K562 (cell line): ENCODE results near the gene MICAL2. TPM values are rescaled to one million over a fixed set of nuclear protein-coding genes. Genes with fewer than 3 reads are reported as not detected.

Experiments used
- ARID1B ChIP-seq: fragments of 450-650 bp; IDR thresholded peaks from 2 replicates; pipeline ENCODE4 v1.6.1; 2016; ENCODE audit warnings: antibody characterized with exemption, mild to moderate bottlenecking, inconsistent platforms
- BRD9 ChIP-seq: fragments of 450-650 bp; IDR thresholded peaks from 2 replicates; pipeline ENCODE4 v1.6.1; 2018; ENCODE audit warnings: low read depth; ENCODE audit not compliant: partially characterized antibody
- CBFA2T2 ChIP-seq: fragments of 450-650 bp; conservative IDR thresholded peaks from 2 replicates; pipeline ENCODE4 v1.6.1; 2017; ENCODE audit warnings: mild to moderate bottlenecking
- CREB1 ChIP-seq, 2 experiments: sonication (generic) in 1 of 2; formaldehyde crosslinking in 1 of 2; IDR thresholded peaks; 2 replicates each; pipeline versions ENCODE4 v1.6.1 to v1.8.0; 2012 to 2022; ENCODE audit warnings: inconsistent platforms in 1 of 2, mild to moderate bottlenecking in 1 of 2, missing genetic modification reagents in 1 of 2, moderate library complexity in 1 of 2
- EZH2 ChIP-seq: IDR thresholded peaks from 2 replicates; pipeline ENCODE4 v1.6.1; 2012; ENCODE audit warnings: low read depth, mild to moderate bottlenecking, inconsistent platforms, low read length, borderline replicate concordance
- MAFF ChIP-seq: IDR thresholded peaks from 2 replicates; pipeline ENCODE4 v1.6.1; 2012; ENCODE audit warnings: low read length, improper control_type of control experiment
- SMAD4 ChIP-seq: fragments of 250-450 bp; sonication (Bioruptor Pico); conservative IDR thresholded peaks from 2 replicates; pipeline ENCODE4 v1.8.0; 2021; ENCODE audit warnings: inconsistent platforms, mild to moderate bottlenecking, moderate library complexity
- SMARCA4 ChIP-seq: fragments of 450-650 bp; IDR thresholded peaks from 2 replicates; pipeline ENCODE4 v1.6.1; 2016
- ZNF133 ChIP-seq: fragments of 250-450 bp; sonication (Bioruptor Pico); IDR thresholded peaks from 2 replicates; pipeline ENCODE4 v1.4.0; 2020; ENCODE audit warnings: mild to moderate bottlenecking
- ZNF263 ChIP-seq: sonication (generic); formaldehyde crosslinking; IDR thresholded peaks from 2 replicates; pipeline ENCODE4 v1.8.0; 2022; ENCODE audit warnings: mild to moderate bottlenecking, missing genetic modification reagents, borderline replicate concordance
- polyA plus RNA-seq, 8 experiments: library from polyadenylated mRNA; depleted of rRNA in 4 of 8; stranded (reverse) in 5 of 8; unstranded in 3 of 8; fragments of >200 nt; fragmentation: Nextera tagmentation in 2 of 8; fragmentation: Illumina TruSeq in 1 of 8; extraction: Ambion mirVana in 2 of 8; extraction: Trizol in 1 of 8; gene quantifications; 2 replicates each; pipeline versions ENCODE4 v1.2.1 to v1.2.3, GENCODE V29; 2011 to 2014; ENCODE audit warnings: inconsistent platforms in 1 of 8, missing spikeins in 1 of 8
- total RNA-seq, 7 experiments: library from RNA; depleted of rRNA in 6 of 7; stranded (reverse); fragments of >200 nt in 6 of 7; fragmentation: Illumina TruSeq in 2 of 7; extraction: Trizol in 2 of 7; gene quantifications; 2 replicates each; pipeline versions ENCODE4 v1.2.1 to v1.2.3, GENCODE V29; 2011 to 2021; ENCODE audit warnings: low replicate concordance in 1 of 7
- TF ChIP-seq, protein P1 (sequence below): IDR thresholded peaks from 2 replicates; pipeline ENCODE4 v1.6.1; 2012; ENCODE audit warnings: low read depth, low read length, improper control_type of control experiment, borderline replicate concordance
- TF ChIP-seq, protein P2 (sequence below): sonication (generic); formaldehyde crosslinking; IDR thresholded peaks from 2 replicates; pipeline ENCODE4 v1.8.1; 2023; ENCODE audit warnings: mild to moderate bottlenecking, missing genetic modification reagents
- TF ChIP-seq, protein P3 (sequence below): fragments of 450-650 bp; formaldehyde crosslinking; IDR thresholded peaks from 2 replicates; pipeline ENCODE4 v1.4.0; 2020; ENCODE audit warnings: mild to moderate bottlenecking, mixed read lengths
- TF ChIP-seq, protein P4 (sequence below): fragments of 250-450 bp; sonication (Bioruptor Pico); IDR thresholded peaks from 2 replicates; pipeline ENCODE4 v1.5.0; 2020; ENCODE audit warnings: mild to moderate bottlenecking
- TF ChIP-seq, protein P5 (sequence below): fragments of 450-650 bp; IDR thresholded peaks from 2 replicates; pipeline ENCODE4 v1.6.1; 2016; ENCODE audit warnings: antibody characterized with exemption
- TF ChIP-seq, protein P6 (sequence below), 3 experiments: IDR thresholded peaks in 2 of 3; conservative IDR thresholded peaks in 1 of 3; 2 replicates each; pipeline ENCODE4 v1.5.1; 2011 to 2012; ENCODE audit warnings: low read length in 3 of 3, mild to moderate bottlenecking in 3 of 3, control low read depth in 2 of 3, improper control_type of control experiment in 1 of 3, inconsistent platforms in 1 of 3, low read depth in 1 of 3, mixed read lengths in 1 of 3, moderate library complexity in 1 of 3; ENCODE audit not compliant: insufficient read depth in 2 of 3

The MICAL2 gene
- total and polyA plus RNA-seq, 9 of the 15 experiments (the other 6 are each of a cell fraction or from before 2014, with no cell fraction given) = 4.7 to 64.2 (median 33.6) TPM

DNA sequence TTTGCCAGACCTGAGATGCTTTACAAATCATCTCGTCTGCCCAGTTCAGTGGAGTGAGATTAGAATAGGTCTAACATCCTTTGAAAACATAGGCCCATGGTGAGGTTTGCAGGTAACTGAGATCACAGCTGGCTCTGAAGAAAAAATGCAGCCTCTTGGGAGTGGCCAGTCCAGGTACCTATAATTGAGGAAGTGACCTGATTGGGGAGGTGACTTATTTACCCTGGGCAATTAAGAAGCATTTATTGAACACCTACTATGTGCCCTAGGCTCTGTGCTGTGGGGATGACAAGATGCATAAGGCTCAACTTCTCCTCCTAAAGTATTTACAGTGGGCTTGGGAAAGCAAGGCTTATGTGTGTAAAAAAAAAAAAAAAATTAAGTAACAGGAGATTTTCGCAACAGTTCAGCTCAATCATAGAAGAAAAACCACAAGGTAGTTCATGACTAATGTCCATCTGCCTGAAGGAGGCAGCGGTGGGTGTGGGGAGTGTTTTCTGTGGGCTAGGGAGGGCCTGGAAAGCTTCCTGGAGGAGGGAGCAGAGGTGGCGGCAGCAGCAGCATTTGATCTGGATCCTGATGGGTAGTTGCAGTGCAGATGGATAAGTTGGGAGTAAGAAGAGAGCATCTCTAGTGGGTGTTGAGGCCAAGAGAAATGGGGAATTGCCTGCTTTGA, 16.1 kb downstream of the MICAL2 start (continued):
- TF ChIP-seq SMAD4 (CRISPR knock-in tag) = 0 out of 2 replicates have a peak, but pooled peaks have one; percentile 19
- peak; percentile 37 for TF ChIP-seq ARID1B
- TF ChIP-seq, protein P1, sequence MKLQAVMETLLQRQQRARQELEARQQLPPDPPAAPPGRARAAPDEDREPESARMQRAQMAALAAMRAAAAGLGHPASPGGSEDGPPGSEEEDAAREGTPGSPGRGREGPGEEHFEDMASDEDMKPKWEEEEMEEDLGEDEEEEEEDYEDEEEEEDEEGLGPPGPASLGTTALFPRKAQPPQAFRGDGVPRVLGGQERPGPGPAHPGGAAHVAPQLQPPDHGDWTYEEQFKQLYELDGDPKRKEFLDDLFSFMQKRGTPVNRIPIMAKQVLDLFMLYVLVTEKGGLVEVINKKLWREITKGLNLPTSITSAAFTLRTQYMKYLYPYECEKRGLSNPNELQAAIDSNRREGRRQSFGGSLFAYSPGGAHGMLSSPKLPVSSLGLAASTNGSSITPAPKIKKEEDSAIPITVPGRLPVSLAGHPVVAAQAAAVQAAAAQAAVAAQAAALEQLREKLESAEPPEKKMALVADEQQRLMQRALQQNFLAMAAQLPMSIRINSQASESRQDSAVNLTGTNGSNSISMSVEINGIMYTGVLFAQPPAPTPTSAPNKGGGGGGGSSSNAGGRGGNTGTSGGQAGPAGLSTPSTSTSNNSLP = no peak
- TF ChIP-seq, protein P2, sequence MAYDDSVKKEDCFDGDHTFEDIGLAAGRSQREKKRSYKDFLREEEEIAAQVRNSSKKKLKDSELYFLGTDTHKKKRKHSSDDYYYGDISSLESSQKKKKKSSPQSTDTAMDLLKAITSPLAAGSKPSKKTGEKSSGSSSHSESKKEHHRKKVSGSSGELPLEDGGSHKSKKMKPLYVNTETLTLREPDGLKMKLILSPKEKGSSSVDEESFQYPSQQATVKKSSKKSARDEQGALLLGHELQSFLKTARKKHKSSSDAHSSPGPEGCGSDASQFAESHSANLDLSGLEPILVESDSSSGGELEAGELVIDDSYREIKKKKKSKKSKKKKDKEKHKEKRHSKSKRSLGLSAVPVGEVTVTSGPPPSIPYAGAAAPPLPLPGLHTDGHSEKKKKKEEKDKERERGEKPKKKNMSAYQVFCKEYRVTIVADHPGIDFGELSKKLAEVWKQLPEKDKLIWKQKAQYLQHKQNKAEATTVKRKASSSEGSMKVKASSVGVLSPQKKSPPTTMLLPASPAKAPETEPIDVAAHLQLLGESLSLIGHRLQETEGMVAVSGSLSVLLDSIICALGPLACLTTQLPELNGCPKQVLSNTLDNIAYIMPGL = no peak
- TF ChIP-seq, protein P3, sequence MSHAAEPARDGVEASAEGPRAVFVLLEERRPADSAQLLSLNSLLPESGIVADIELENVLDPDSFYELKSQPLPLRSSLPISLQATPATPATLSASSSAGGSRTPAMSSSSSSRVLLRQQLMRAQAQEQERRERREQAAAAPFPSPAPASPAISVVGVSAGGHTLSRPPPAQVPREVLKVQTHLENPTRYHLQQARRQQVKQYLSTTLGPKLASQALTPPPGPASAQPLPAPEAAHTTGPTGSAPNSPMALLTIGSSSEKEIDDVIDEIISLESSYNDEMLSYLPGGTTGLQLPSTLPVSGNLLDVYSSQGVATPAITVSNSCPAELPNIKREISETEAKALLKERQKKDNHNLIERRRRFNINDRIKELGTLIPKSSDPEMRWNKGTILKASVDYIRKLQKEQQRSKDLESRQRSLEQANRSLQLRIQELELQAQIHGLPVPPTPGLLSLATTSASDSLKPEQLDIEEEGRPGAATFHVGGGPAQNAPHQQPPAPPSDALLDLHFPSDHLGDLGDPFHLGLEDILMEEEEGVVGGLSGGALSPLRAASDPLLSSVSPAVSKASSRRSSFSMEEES = no peak
- TF ChIP-seq, protein P4, sequence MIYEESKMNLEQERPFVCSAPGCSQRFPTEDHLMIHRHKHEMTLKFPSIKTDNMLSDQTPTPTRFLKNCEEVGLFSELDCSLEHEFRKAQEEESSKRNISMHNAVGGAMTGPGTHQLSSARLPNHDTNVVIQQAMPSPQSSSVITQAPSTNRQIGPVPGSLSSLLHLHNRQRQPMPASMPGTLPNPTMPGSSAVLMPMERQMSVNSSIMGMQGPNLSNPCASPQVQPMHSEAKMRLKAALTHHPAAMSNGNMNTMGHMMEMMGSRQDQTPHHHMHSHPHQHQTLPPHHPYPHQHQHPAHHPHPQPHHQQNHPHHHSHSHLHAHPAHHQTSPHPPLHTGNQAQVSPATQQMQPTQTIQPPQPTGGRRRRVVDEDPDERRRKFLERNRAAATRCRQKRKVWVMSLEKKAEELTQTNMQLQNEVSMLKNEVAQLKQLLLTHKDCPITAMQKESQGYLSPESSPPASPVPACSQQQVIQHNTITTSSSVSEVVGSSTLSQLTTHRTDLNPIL = no peak
- TF ChIP-seq, protein P5, sequence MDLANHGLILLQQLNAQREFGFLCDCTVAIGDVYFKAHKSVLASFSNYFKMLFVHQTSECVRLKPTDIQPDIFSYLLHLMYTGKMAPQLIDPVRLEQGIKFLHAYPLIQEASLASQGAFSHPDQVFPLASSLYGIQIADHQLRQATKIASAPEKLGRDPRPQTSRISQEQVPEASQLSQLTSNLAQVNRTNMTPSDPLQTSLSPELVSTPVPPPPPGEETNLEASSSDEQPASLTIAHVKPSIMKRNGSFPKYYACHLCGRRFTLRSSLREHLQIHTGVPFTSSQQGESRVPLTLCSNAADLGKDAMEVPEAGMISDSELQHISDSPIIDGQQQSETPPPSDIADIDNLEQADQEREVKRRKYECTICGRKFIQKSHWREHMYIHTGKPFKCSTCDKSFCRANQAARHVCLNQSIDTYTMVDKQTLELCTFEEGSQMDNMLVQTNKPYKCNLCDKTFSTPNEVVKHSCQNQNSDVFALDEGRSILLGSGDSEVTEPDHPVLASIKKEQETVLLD = no peak
- no peak for TF ChIP-seq CREB1 (IDR thresholded peaks at IDR 0.05)
- no peak for TF ChIP-seq CREB1 (CRISPR knock-in tag; IDR thresholded peaks at IDR 0.05)
- TF ChIP-seq SMARCA4 = peak; percentile 64
- peak; percentile 21 for TF ChIP-seq BRD9
- no peak for TF ChIP-seq ZNF133 (CRISPR knock-in tag)
- no peak for TF ChIP-seq CBFA2T2
- 0 out of 2 replicates have a peak, but pooled peaks have one; percentile 36 for TF ChIP-seq ZNF263 (CRISPR knock-in tag)
- TF ChIP-seq, protein P6, sequence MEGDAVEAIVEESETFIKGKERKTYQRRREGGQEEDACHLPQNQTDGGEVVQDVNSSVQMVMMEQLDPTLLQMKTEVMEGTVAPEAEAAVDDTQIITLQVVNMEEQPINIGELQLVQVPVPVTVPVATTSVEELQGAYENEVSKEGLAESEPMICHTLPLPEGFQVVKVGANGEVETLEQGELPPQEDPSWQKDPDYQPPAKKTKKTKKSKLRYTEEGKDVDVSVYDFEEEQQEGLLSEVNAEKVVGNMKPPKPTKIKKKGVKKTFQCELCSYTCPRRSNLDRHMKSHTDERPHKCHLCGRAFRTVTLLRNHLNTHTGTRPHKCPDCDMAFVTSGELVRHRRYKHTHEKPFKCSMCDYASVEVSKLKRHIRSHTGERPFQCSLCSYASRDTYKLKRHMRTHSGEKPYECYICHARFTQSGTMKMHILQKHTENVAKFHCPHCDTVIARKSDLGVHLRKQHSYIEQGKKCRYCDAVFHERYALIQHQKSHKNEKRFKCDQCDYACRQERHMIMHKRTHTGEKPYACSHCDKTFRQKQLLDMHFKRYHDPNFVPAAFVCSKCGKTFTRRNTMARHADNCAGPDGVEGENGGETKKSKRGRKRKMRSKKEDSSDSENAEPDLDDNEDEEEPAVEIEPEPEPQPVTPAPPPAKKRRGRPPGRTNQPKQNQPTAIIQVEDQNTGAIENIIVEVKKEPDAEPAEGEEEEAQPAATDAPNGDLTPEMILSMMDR (IDR thresholded peaks at IDR 0.05 in 2 of 3, conservative IDR thresholded peaks at IDR 0.05 in 1 of 3; ENCODE audit: insufficient read depth in 2 of 3, low read depth in 1 of 3, low read length in 3 of 3) = peak in 2 of 3 experiments; percentile 14 to 32; a peak in 2 of 6 replicates
- no peak for TF ChIP-seq EZH2
- no peak for TF ChIP-seq MAFF
